ENCODE results near the gene DDHD1. TPM values are rescaled to one million over a fixed set of nuclear protein-coding genes. Genes with fewer than 3 reads are reported as not detected.

Gene DDHD1
- total and polyA plus RNA-seq, 2 donors from 2014 or later = 2.1 to 11.9 TPM

DNA sequence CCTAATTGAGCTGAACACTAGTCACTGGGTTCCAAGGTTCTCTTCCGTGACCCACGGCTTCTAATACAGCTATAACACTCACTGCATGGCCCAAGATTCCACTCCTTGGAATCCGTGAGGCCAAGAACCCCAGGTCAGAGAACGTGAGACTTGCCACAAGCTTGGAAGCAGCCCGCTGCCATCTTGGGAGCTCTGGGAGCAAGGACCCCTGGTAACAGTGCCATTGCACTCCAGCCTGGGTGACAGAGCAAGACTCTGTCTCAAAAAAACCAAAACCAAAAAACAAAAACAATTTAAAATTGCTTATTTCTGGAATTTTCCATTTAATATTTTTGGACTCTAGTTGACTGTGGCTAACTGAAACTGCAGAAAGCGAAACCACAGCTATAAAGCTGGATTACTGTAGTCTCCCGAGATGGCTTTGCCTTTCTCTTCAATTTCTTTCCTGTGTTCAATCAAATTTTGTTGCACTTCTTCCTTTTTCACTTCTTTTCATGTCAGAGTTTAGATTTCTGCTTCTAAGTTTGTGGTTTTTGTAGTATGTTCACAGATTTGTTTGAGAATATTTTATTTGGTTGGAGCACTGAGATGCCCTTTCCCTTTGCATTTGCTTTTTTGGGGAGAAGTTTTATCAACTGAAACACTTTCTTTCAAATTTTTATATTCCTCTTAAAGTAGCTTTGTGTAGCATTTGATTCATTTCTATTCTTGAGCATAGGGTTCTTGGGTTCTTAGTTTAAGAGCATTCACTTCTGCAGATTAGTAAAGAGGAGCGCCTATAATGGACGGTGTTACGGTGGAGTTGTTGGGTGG is 44.6 kb downstream of the DDHD1 start:
- H3K4me1 ChIP-seq (ENCODE audit: control insufficient read depth in 2 of 3, insufficient read depth in 2 of 3, low read depth in 1 of 3, low read length in 3 of 3) = no peaks in the 10 kb centered on the region
- intact Hi-C loops (cut with DNase I) = no loop called here
- no peak for FAIRE-seq
- no peak overlapping the region for H3K27ac ChIP-seq (ENCODE audit: low read depth in 2 of 2, low read length in 2 of 2)
- H3K9ac ChIP-seq (ENCODE audit: low read length in 3 of 3) = no peak overlapping the region
- DNase-seq = no peak
- H3K27me3 ChIP-seq (ENCODE audit: control insufficient read depth, insufficient read depth, low read length) = no peaks in the 10 kb centered on the region
- no peaks in the 10 kb centered on the region for H3K36me3 ChIP-seq (ENCODE audit: control insufficient read depth in 2 of 3, insufficient read depth in 3 of 3, low read length in 3 of 3)
- no peaks in the 10 kb centered on the region for H3K9me3 ChIP-seq (ENCODE audit: control insufficient read depth in 2 of 3, insufficient read depth in 1 of 3, low read length in 3 of 3)
- TF ChIP-seq, protein P1, sequence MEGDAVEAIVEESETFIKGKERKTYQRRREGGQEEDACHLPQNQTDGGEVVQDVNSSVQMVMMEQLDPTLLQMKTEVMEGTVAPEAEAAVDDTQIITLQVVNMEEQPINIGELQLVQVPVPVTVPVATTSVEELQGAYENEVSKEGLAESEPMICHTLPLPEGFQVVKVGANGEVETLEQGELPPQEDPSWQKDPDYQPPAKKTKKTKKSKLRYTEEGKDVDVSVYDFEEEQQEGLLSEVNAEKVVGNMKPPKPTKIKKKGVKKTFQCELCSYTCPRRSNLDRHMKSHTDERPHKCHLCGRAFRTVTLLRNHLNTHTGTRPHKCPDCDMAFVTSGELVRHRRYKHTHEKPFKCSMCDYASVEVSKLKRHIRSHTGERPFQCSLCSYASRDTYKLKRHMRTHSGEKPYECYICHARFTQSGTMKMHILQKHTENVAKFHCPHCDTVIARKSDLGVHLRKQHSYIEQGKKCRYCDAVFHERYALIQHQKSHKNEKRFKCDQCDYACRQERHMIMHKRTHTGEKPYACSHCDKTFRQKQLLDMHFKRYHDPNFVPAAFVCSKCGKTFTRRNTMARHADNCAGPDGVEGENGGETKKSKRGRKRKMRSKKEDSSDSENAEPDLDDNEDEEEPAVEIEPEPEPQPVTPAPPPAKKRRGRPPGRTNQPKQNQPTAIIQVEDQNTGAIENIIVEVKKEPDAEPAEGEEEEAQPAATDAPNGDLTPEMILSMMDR (IDR thresholded peaks at IDR 0.05; ENCODE audit: borderline replicate concordance, extremely low read depth, insufficient read depth) = no peak
- peak overlapping the region in 2 of 3 donors; percentile 36 to 51 for H3K4me3 ChIP-seq (ENCODE audit: low read length in 3 of 3)

DNA sequence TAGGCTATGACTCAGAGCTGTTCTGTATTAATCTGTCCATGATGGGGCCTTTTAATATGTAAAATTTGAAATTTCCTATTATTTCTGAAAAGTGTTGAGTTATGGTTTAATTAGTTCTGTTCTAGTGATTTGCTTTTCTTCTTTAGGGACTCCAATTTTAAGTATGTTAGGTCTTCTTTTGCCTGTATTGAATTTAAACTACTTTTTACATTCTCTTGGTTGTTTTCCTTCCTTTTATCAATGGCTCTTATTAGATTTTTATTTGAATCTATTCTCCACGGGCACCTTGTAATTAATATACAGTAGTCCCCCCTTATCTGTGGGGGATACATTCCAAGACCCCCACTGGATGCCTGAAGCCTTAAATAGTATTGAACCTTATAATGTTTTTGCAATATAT is 46.4 kb downstream of the DDHD1 start:
- DNase-seq (no peak), FAIRE-seq (no peak)
- no peaks in the 10 kb centered on the region for H3K27me3 ChIP-seq (ENCODE audit: control insufficient read depth, insufficient read depth, low read length)
- intact Hi-C loops (cut with DNase I) = no loop called here
- no peaks in the 10 kb centered on the region for H3K36me3 ChIP-seq (ENCODE audit: control insufficient read depth in 2 of 3, insufficient read depth in 3 of 3, low read length in 3 of 3)
- H3K9me3 ChIP-seq (ENCODE audit: control insufficient read depth in 2 of 3, insufficient read depth in 1 of 3, low read length in 3 of 3) = no peaks in the 10 kb centered on the region
- TF ChIP-seq, protein P1 (IDR thresholded peaks at IDR 0.05; ENCODE audit: borderline replicate concordance, extremely low read depth, insufficient read depth) = no peak
- no peaks in the 10 kb centered on the region for H3K4me1 ChIP-seq (ENCODE audit: control insufficient read depth in 2 of 3, insufficient read depth in 2 of 3, low read depth in 1 of 3, low read length in 3 of 3)
- H3K9ac ChIP-seq (ENCODE audit: low read length in 3 of 3) = no peak overlapping the region
- no peak overlapping the region for H3K27ac ChIP-seq (ENCODE audit: low read depth in 2 of 2, low read length in 2 of 2)
- no peak overlapping the region for H3K4me3 ChIP-seq (ENCODE audit: low read length in 3 of 3)

DNA sequence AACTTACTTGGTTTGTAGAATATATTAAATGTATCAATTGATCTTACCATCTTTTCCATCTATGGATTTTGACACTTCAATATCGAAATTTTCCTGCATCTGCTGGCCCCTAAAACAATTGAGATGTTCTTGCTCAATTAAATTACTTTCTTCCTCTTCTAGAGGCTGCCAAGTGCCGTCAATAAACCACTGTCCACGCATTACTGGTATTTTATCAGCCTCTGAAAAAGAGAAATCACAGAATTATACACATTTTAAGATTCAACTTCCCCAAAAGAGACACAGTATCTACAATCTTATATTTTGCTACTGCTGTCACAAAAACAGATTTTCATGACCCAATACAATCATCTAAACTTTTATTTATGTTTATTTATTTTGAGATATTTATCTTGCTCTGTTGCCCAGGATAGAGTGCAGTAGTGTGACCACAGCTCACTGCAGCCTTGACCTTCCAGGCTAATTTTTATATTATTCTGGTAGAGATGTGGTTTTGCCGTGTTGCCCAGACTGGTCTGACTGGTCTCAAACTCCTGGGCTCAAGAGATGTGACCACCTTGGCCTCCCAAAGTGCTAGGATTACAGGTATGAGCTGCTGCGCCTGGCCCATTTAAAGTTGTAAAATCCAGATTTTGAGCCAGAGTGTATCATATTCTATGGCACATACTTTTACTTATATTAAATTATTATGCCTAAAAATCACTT is 49.3 kb downstream of the DDHD1 start:
- Histone ChIP-seq H3K9ac (ENCODE audit: low read length in 3 of 3) (no peak overlapping the region), H3K27me3 (ENCODE audit: control insufficient read depth, insufficient read depth, low read length) (no peaks in the 10 kb centered on the region), H3K9me3 (ENCODE audit: control insufficient read depth in 2 of 3, insufficient read depth in 1 of 3, low read length in 3 of 3) (no peaks in the 10 kb centered on the region), H3K36me3 (ENCODE audit: control insufficient read depth in 2 of 3, insufficient read depth in 3 of 3, low read length in 3 of 3) (no peaks in the 10 kb centered on the region), H3K4me3 (ENCODE audit: low read length in 3 of 3) (no peak overlapping the region), H3K4me1 (ENCODE audit: control insufficient read depth in 2 of 3, insufficient read depth in 2 of 3, low read depth in 1 of 3, low read length in 3 of 3) (no peaks in the 10 kb centered on the region), H3K27ac (ENCODE audit: low read depth in 2 of 2, low read length in 2 of 2) (no peak overlapping the region)
- DNase-seq (no peak), FAIRE-seq (no peak)
- intact Hi-C loops (cut with DNase I) = no loop called here
- TF ChIP-seq, protein P1 (IDR thresholded peaks at IDR 0.05; ENCODE audit: borderline replicate concordance, extremely low read depth, insufficient read depth) = no peak
